Activated CD8-positive, alpha-beta memory T cell treated with anti-CD3 and anti-CD28 coated beads, Interleukin-2, amount 50 U/mL, for 48 hours (primary cell): ENCODE data around the gene PLXNA4.

Source experiments
- DNase-seq: peaks from one replicate; pipeline ENCODE4 v3.0.0-alpha.2; 2020

PLXNA4 gene

DNA sequence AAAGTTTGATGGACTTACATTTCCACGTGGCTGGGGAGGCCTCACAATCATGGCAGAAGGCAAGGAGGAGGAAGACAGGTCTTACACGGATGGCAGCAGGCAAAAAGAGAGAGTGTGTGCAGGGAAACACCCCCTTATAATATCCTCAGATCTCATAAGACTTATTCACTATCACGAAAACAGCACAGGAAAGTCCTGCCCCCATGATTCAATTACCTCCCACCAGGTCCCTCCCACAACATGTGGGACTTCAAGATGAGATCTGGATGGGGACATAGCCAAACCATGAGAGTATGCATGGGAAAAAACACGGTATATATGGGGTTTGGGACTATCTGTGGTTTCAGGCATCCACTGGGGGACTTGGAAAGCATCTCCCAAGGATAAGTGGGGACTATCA is 78.0 kb downstream of the PLXNA4 start:
- DNase-seq: no peak

DNA sequence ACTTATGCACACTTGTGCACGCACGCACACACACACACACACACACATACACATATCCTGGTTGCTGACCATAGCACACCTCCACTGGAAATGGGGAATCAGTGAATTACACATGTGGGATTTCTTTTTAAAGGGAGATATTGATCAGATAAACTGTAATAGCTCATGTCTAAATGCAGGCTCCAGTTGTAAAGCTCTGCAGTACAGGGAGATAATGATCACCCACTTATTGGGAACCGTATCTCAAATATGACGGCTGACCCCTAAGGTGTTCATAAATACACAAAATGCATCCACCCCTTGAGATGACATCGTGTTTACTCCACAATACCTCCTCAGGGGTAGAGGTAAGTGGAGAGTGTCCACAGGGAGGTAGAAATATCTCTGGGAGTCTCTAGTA is 79.2 kb downstream of the PLXNA4 start:
- no peak for DNase-seq

DNA sequence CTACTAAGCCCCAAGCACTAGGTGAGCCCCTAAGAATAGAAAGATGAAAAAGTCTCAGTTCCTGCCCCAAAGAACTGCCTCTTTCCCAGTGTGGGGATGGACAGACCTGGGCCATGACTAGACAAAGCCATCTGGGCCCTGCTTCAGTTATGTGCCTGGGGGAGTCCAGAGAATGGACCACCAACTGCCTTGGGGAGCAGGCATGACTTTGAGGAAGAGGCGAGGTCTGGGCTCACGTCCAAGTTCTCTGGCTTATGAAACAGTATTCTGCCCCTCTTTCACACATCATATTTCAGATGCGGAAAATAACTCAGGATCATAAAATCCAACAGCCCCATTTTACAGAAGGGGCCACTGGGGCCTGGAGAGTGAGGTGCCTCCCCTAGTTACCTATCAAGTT is 80.3 kb downstream of the PLXNA4 start:
- no peak for DNase-seq

DNA sequence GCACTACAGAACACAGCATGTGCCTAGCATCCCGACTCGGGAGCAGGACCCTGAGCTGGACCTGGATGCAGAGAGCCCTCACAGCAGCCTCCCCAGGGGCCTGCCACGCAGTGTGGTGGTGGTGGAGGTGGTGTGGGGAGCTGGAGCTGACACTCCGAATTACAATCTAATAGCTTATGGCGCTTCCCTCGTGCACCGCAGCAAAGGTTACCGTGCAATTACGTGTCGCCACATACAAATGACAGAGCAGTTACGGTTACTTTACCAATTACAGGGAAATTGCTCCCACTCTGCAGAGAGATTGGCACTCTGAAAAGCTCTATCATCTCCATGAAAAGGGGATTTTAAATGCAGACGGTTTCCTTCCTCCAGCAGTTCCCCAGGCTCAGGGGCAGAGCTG is 81.8 kb downstream of the PLXNA4 start:
- DNase-seq: no peak

DNA sequence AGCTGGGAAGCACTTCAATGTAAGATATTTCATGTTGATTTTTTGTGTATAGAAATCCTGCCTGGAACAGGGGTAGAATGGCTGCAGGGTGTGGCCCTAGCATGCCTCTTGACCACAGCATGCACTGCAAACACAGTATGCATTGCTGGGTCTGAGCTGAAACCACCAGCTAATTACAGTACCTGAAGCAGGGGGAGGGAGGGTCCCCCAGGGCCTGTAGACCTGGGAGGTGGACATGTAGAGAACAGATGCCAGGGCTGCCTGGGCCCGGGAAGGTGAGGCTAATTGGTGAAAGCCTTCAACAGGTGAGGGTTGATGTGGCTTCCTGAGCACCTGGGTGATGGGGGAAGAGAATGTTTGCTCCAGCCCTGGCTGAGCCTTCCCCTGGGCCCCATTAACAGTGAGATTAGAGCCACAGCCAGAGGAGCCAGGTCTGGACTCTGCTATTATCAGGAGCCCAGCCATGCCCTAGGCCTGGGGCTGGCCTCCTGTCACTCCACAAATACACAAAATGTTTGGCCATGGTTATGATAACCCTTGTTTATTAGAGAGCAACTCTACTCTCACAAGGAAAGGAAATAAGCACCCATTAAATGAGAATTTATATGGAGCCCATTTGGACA is 83.3 kb downstream of the PLXNA4 start:
- no peak for DNase-seq

DNA sequence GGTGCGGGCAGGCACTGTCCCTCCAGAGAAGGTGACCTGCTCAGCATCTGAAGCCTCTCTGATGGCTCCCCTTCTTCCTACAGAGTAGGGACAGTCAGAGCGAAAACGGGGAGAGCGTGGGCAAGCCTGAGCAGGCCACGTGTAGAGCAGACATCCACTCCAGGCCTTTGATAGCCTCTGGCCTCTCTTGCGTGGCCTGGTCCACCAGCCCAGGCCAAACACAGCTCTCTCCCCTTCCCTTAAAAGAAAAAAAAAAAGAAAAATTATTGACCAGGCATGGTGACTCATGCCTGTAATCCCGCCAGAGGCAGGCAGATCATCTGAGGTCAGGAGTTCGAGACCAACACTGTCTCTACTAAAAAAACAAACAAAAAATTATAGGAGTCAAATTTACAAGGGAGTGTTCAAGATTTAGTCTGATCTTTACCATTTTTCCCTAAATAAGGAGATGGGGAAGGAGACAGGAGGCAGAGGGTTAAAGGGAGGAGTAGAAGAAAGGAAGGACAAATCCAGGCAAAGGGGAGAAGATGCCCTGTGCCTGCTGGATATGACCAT is 84.8 kb downstream of the PLXNA4 start:
- no peak for DNase-seq

DNA sequence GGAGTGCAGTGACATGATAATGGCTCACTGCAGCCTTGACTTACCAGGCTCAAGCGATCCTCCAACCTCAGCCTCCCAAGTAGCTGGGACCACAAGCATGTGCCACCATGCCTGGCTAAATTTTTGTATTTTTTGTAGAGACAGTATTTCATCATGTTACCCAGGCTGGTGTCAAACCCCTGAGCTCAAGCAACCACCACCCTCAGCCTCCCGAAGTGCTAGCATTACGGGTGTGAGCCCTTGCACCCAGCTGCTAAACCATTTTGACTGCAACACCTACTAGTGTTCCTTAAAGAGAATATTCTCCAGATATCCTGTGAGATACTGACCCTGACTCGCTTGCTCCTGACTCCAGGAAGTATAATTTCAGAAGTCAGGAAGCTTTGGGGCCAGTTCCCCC is 85.8 kb downstream of the PLXNA4 start:
- DNase-seq: no peak

DNA sequence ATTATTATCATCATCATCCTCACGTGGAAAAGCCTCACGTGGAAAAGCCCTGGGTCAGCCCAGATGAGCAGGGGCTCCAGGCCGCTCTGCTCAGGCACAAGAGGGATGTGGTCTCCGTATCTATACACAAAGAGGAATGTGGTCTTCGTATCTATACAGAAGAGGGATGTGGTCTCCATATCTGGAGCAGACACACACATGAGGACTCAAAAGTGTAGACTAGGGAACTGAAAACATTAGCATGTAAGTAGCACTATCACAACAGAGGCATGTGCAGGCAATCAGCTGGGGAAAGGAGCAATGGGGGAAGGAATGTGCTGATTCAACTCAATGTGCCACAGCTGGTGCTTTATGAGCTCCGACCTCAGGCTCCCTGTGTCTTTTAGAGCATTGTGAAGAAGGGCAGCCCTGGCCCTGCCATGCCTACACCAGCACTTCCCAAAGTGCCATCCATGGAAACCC is 86.5 kb downstream of the PLXNA4 start:
- DNase-seq: no peak

DNA sequence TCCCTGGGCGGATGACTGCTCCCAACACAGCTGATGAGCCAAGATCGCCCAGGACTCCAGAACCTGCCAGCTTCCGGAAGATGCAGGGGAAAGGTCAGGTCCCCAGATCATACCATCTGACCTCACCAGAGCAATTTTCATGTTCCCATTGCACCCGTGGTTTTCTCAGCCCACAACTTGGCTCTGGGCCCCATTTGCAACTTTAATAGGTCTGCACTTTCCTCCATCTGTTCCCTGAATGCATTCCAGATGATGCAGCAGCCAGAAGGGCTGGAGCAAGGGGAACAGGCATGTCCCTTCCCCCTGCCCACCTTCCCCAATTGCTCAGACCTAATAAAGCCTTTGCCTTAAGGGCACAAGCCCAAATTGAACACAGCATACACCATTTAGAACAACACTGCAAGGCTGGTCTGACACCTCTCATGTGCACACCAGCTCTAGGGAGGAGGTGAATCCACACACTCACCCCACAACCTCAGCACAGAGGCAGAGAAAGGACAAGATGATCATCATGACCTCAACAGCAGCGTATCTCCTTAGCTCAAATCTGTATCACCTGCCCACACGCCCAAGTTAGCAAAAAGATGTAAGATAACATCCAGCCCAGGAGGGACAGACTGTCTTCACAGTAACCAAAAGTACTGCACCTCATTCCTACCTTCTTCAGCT is 87.5 kb downstream of the PLXNA4 start:
- no peak for DNase-seq

DNA sequence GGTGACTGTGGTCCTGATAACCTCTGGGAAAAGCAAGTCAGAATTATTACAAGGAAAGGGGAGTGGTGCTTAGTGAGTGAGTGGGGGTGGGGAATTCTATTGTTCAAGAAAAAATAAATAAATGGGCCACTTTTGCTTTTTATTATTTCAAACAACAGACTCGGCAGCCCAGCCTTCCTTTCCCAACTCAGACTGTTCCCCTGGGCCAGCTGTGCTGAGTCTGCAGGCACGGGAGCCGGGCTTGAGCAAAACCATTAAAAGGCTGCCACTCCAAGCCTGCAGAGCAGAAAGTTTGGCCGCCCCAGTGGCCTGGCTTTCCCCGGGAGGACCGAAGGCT is 90.0 kb downstream of the PLXNA4 start:
- no peak for DNase-seq

DNA sequence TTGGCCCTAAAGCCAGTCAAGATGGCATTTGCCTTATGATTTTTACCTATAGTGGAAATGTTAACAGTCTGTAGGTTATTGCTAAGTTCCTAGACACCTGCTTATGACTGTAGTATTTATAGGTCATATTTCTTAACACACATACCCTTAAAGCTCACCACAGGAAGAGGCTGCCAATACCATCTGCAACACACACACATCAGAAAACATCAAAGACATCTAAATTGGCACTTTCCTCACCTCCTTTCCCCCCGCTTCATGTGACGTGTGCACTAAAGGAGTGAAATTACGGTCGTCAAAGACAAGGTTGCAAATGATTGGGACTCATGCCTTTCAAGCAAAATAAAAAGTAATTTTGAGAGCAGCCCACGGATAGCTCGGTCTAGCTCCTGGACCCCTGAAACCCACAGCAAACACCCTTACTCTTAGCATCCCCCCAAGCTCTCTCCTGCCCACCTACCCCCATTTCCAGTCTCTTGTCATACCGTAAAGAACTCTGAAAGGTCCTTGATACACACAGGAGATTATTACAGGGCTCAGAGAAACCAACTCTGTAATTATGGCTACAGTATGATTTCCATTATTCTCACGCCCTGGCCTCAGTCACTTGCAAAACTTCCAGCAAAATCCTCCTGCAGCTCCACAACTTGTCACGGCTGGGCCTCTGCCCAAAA is 90.5 kb downstream of the PLXNA4 start:
- no peak for DNase-seq

DNA sequence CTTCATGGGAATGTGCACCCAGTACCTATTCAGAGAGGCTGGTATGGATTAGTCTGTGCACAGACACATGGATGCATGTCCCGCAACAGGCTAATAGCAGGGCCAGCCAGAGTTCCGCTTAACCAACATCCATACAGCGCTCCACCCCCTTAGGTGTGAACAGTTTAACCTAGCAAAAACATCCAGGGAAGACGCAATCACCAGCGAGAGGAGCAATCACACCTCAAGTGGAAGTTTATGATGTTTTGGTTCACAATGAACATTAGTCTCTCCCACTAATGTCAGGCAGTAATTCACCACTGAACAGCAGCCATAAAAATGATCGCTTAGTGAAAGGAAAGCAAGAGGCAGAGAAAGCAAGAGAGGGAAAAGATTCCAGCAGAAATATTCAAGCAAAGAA is 91.1 kb downstream of the PLXNA4 start:
- no peak for DNase-seq

DNA sequence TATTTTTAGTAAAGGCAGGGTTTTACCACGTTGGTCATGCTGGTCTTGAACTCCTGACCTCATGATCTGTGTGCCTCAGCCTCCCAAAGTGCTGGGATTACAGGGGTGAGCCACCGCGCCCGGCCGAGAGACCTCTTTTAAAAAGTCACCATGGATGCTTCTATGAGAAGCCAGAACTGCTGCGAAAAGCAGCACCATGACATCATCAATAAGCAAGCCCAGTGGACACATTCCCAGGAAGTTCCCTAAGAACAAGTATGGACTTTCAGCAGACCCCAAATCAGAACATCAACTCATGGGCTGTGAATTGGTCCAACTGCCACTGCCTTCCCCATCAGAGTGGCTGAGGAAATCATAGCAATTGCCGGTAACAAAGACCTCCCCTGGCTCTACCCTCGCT is 93.4 kb downstream of the PLXNA4 start:
- DNase-seq: no peak

DNA sequence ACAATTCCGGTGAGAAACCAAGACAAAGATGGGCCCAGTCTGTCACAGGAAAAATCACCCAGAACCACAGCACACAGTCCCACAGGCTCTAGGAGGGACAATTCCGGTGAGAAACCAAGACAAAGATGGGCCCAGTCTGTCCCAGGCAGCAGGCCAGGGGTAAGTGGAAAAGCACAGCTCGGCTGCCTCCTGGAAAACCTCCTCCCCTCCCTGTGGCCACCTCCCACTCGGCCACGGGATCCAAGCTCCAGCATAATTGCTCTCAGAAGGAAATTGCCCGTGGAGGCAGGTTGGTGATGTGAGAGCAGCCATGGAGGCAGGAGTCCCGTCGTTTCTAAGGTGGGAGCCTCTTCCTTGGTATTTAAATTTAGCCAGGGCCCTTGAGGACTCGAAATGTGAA is 95.7 kb downstream of the PLXNA4 start:
- DNase-seq: no peak

DNA sequence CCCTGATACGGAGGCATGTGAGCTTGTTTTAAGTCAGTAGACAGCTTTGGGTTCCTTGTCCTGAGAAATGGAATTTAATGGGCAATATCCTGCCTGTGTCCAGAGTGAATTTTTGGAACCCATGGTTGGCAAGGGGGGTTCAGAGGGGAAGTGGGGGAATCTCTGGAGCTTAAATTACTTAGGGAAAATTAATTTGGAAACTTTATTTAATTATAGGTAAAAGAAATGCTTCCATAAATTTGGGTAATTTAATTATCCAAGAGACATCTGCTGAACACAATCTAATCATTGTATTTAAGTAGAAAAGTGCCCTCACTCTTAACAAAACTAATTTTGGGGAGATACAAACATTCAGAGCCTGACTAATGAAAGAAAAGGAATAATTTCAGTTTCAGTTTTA is 99.7 kb downstream of the PLXNA4 start:
- DNase-seq: no peak

DNA sequence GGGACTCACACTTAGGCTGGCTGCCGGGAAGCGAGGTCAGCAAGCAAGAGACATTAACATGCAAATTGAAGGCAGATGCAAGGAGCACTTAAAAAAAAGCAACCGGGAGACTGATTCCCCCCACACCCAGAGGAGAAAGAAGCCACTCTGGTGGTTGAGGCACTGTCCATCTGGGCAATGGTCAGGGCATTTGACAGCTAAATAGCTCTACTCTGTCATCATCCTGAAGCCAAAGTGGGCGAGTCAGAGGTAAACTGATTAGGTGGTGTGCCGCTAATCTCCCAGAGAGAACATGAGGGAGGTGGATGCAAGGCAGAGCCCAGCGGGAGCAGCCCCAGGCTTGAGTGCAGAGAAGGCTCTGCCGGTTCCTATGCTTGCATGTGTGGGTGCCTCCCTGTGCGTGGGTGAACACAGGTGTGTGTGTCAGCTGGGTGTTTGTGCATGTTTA is 100.6 kb downstream of the PLXNA4 start:
- DNase-seq: no peak

DNA sequence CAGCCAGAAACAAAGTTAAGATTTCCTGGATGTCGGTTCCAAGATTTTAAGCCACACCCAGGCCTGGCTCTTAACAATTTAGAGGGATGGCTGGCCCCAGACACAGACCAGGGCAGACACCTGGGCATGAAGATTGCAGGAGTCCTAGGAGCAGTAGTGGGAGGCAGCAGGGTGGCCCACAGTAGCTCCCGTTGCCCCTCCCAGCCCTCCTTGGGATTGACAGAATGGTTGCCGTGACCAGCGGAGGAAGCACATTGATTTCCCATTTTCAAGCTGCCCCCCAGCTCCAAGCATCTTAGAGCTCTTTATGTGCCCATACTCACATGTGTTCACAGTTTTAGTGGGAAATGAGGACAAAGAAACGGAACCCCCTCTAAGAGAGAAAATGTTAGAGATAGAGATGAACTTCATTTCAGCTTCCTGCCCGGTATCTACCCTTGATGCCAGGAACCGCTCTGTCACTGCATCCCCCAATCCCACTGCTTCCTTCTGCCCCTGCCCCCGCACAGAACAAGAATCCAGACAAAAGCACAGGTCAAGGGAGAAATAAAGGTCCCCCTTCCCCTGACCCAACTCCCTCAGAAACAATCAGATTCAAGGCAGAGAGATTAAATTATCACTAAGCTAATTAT is 101.1 kb downstream of the PLXNA4 start:
- no peak for DNase-seq

DNA sequence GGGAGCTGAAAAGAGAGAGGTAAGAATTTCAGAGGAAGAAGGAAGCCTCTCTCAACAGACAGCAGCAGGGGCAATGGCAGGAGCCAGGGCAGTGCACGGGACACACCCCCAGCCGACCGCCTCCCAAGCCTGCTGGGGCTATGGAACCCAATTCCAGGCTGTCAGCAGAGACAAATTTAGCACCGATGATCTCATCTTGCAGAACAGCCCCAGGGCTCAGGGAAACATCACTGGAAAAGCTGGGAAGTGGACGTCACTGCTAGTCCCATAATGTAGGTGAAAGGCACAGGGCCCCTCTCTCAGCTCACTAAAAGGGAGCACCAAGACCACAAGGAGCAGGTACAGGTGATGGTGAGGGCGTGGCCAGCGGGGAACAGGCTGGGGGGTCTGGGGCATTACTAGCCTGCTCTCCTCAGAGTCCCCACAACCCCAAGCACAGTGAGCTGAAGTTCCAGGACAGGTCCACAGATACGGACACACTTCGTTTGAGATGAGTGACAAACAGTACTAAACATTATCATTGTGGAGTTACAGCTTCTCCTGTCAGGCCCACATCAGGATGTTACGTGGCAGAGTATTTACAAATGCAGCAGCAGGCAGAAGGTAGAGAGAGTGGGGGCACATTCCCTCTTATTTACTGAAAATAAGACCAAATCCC is 103.7 kb downstream of the PLXNA4 start:
- DNase-seq: no peak

DNA sequence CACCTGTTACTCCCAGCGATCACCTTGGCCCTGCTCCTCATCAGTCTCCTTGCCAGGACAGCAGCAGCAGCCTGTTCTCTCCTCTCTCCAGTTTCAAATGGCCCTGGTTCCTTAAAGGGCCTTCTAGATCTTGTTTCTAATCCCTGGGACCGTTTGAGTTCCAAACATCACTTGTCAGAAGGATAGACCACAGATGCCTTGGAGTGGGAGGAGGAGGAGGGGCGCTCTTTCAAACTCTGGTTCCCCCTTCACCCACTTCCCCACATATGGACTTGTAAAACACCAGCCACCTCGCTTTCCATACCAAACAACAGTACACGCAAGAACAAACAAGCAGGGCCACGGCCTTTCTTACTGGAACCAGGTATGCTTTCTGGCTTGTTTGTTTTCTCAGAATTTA is 104.8 kb downstream of the PLXNA4 start:
- DNase-seq: no peak

DNA sequence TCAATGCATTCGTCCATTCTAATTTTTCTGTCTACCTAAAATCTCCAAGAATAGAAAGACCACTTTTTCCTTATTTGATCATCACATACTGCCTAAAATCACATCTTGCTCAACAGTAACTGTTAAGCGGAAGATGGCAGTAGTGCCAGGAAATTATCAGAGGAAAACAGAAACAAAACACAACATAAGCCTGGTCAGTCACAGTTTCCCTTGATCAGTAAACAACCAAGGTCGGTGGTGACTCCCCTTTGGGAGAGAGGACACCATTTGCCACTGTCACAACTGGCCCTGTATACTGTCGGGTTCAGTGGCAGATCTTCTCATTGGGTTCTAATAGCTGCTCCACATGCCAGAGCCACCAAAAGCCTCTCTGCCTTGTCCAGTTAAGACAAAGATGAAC is 106.6 kb downstream of the PLXNA4 start:
- DNase-seq: no peak

DNA sequence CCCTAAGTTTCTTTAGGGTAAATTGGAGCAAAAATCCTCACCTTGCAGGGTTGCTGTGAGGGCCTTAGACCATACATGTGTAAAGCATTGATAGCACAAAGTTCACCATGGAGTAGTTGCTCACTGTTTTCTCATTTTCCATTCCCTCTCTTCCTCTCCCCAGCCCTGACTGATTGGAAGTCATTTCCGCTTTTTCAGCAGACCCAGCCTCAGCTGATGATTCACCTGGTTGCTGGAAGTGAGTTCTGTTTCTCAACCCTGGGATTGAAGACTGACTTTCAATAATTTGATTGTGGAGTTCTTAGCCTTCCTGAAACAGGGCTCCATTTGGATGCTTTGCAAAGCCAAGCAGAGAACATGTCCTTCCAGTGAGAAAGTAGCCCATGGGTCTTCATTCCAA is 107.0 kb downstream of the PLXNA4 start:
- DNase-seq: no peak

DNA sequence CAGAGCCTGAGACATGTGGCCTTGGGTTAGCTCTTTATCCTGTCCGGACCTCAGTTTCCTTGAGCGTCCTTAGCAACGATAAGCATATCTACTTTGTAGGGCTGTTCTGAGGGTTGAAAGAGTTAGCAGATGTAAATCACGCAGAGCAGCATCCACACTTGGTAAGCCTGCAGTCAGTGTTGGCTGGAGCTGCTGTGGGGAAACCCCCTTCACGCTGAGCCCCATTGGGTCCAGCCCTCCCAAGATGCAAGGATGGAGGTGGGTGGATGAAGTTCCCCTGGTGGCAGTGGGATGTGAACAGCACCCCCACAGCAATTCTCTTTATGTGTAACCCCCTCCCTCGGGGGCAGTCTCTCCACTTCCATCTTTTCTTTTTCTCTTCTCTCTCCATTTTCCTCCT is 109.9 kb downstream of the PLXNA4 start:
- no peak for DNase-seq

DNA sequence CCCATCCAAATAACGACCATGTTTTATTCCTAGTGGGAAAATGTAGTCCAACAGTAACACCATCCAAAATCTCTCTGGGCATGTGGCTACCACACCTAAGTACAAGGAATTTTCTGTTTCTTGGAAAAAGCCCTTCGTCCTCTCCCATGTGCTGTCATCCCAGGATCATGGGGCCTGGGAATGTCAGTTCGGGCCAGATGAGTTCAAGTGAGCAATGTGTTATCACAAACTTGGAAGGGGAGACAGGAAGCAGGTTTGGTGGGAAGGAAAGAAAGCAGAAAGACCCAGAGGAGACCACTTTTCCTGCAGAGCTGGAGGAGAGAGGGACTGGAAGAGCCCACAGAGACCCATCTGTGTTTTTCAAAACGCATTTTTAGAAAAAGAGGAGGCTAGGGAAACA is 110.8 kb downstream of the PLXNA4 start:
- DNase-seq: no peak
